Stimulated activated naive CD8-positive, alpha-beta T cell treated with anti-CD3 and anti-CD28 coated beads, Interleukin-15, Interleukin-2, amounts not matched to agents 100 ng/mL and 50 ng/mL, for 24 hours (primary cell): Measurements from ENCODE around the gene CLIC6.
"Not testable (repeated sequence)": the region's sequence is repeated elsewhere in the genome, so short reads cannot be mapped to it uniquely, and the experiment has no call there.

Experiments
- H3K27ac Mint-ChIP-seq: one replicate; pipeline ENCODE4 v1.8.0; 2021; ENCODE audit warnings: mild to moderate bottlenecking, mixed read lengths
- H3K27me3 Mint-ChIP-seq: one replicate; pipeline ENCODE4 v1.8.0; 2021; ENCODE audit warnings: mixed read lengths
- H3K36me3 Mint-ChIP-seq: one replicate; pipeline ENCODE4 v1.8.0; 2021; ENCODE audit warnings: low read depth, mixed read lengths
- H3K4me1 Mint-ChIP-seq: one replicate; pipeline ENCODE4 v1.8.0; 2021; ENCODE audit warnings: low read depth, mixed read lengths
- H3K4me3 Mint-ChIP-seq: one replicate; pipeline ENCODE4 v1.8.0; 2021; ENCODE audit warnings: mild to moderate bottlenecking, mixed read lengths
- H3K9me3 Mint-ChIP-seq: one replicate; pipeline ENCODE4 v1.8.0; 2021; ENCODE audit warnings: mixed read lengths

The CLIC6 gene

GRCh38 chr21:34642211-34643075, 26.4 kb upstream of the CLIC6 start:
- Mint-ChIP-seq H3K4me1 (peaks cover 38% of the 10 kb centered on the region), H3K27ac (no peak overlapping the region), H3K36me3 (no peaks in the 10 kb centered on the region), H3K9me3 (peaks cover 4% of the 10 kb centered on the region), H3K27me3 (no peaks in the 10 kb centered on the region), H3K4me3 (no peak overlapping the region)

GRCh38 chr21:34644825-34645224, 24.0 kb upstream of the CLIC6 start:
- Mint-ChIP-seq H3K9me3 (peaks cover 4% of the 10 kb centered on the region), H3K27me3 (peaks cover 15% of the 10 kb centered on the region), H3K36me3 (no peaks in the 10 kb centered on the region), H3K27ac (no peak overlapping the region), H3K4me1 (peaks cover 32% of the 10 kb centered on the region), H3K4me3 (no peak overlapping the region)

- peaks cover 7% of the 10 kb centered on the region for H3K4me1 Mint-ChIP-seq
- peaks cover 6% of the 10 kb centered on the region for H3K9me3 Mint-ChIP-seq
- no peak overlapping the region for H3K27ac Mint-ChIP-seq
- peaks cover 4% of the 10 kb centered on the region for H3K36me3 Mint-ChIP-seq
- H3K27me3 Mint-ChIP-seq: peaks cover 31% of the 10 kb centered on the region
- H3K4me3 Mint-ChIP-seq: no peak overlapping the region
Observed at GRCh38 chr21:34647555-34647954, 21.2 kb upstream of the CLIC6 start.

GRCh38 chr21:34648739-34649297, 20.0 kb upstream of the CLIC6 start:
- H3K4me1 Mint-ChIP-seq: no peaks in the 10 kb centered on the region
- peaks cover 42% of the 10 kb centered on the region for H3K27me3 Mint-ChIP-seq
- H3K9me3 Mint-ChIP-seq: peaks cover 8% of the 10 kb centered on the region
- no peak overlapping the region for H3K4me3 Mint-ChIP-seq
- H3K27ac Mint-ChIP-seq: no peak overlapping the region
- peaks cover 4% of the 10 kb centered on the region for H3K36me3 Mint-ChIP-seq

GRCh38 chr21:34649400-34649799, 19.4 kb upstream of the CLIC6 start:
- H3K4me1 Mint-ChIP-seq: no peaks in the 10 kb centered on the region
- peaks cover 4% of the 10 kb centered on the region for H3K36me3 Mint-ChIP-seq
- H3K27me3 Mint-ChIP-seq: peaks cover 46% of the 10 kb centered on the region
- no peak overlapping the region for H3K27ac Mint-ChIP-seq
- peaks cover 9% of the 10 kb centered on the region for H3K9me3 Mint-ChIP-seq
- no peak overlapping the region for H3K4me3 Mint-ChIP-seq

- Mint-ChIP-seq H3K27me3 (peaks cover 56% of the 10 kb centered on the region), H3K9me3 (peaks cover 9% of the 10 kb centered on the region), H3K27ac (no peak overlapping the region), H3K4me1 (no peaks in the 10 kb centered on the region), H3K4me3 (no peak overlapping the region), H3K36me3 (peaks cover 4% of the 10 kb centered on the region)
Observed at GRCh38 chr21:34650861-34651431, 17.8 kb upstream of the CLIC6 start.

GRCh38 chr21:34651642-34652041, 17.2 kb upstream of the CLIC6 start:
- Mint-ChIP-seq H3K9me3 (peaks cover 9% of the 10 kb centered on the region), H3K36me3 (peaks cover 4% of the 10 kb centered on the region), H3K4me3 (no peak overlapping the region), H3K27me3 (peaks cover 62% of the 10 kb centered on the region), H3K27ac (no peak overlapping the region), H3K4me1 (no peaks in the 10 kb centered on the region)

GRCh38 chr21:34653522-34653921, 15.3 kb upstream of the CLIC6 start:
- Mint-ChIP-seq H3K4me1 (no peaks in the 10 kb centered on the region), H3K9me3 (peaks cover 9% of the 10 kb centered on the region), H3K36me3 (peaks cover 4% of the 10 kb centered on the region), H3K4me3 (no peak overlapping the region), H3K27me3 (peaks cover 75% of the 10 kb centered on the region), H3K27ac (no peak overlapping the region)

GRCh38 chr21:34661848-34662247, 6.9 kb upstream of the CLIC6 start:
- Mint-ChIP-seq H3K4me3 (no peak overlapping the region), H3K36me3 (peaks cover 4% of the 10 kb centered on the region), H3K27ac (no peak overlapping the region), H3K27me3 (peaks cover 63% of the 10 kb centered on the region), H3K4me1 (no peaks in the 10 kb centered on the region), H3K9me3 (peaks cover 31% of the 10 kb centered on the region)

- Mint-ChIP-seq H3K27ac (no peak overlapping the region), H3K27me3 (peaks cover 62% of the 10 kb centered on the region), H3K36me3 (no peaks in the 10 kb centered on the region), H3K4me3 (no peak overlapping the region), H3K9me3 (peaks cover 5% of the 10 kb centered on the region), H3K4me1 (peaks cover 4% of the 10 kb centered on the region)
Observed at GRCh38 chr21:34667761-34668160, 1.0 kb upstream of the CLIC6 start.

- Mint-ChIP-seq H3K4me1 (peaks cover 4% of the 10 kb centered on the region), H3K9me3 (no peaks in the 10 kb centered on the region), H3K27me3 (peaks cover 67% of the 10 kb centered on the region), H3K4me3 (peak overlapping the region; percentile 17), H3K27ac (no peak overlapping the region), H3K36me3 (no peaks in the 10 kb centered on the region)
Observed at GRCh38 chr21:34669149-34669879, 520 bp downstream of the CLIC6 start.

GRCh38 chr21:34669880-34670219, 1.1 kb downstream of the CLIC6 start:
- not testable (repeated sequence) for H3K9me3 Mint-ChIP-seq, H3K27ac Mint-ChIP-seq, H3K36me3 Mint-ChIP-seq, H3K4me1 Mint-ChIP-seq
- H3K4me3 Mint-ChIP-seq: peak overlapping the region; percentile 17
- peaks cover 71% of the 10 kb centered on the region for H3K27me3 Mint-ChIP-seq

GRCh38 chr21:34670220-34670961, 1.6 kb downstream of the CLIC6 start:
- no peaks in the 10 kb centered on the region for H3K9me3 Mint-ChIP-seq
- H3K27me3 Mint-ChIP-seq: peaks cover 68% of the 10 kb centered on the region
- peaks cover 4% of the 10 kb centered on the region for H3K4me1 Mint-ChIP-seq
- peak overlapping the region; percentile 47 for H3K4me3 Mint-ChIP-seq
- H3K27ac Mint-ChIP-seq: no peak overlapping the region
- no peaks in the 10 kb centered on the region for H3K36me3 Mint-ChIP-seq

- no peak overlapping the region for H3K27ac Mint-ChIP-seq
- H3K36me3 Mint-ChIP-seq: no peaks in the 10 kb centered on the region
- H3K9me3 Mint-ChIP-seq: no peaks in the 10 kb centered on the region
- H3K27me3 Mint-ChIP-seq: peaks cover 62% of the 10 kb centered on the region
- H3K4me3 Mint-ChIP-seq: peak overlapping the region; percentile 37
- H3K4me1 Mint-ChIP-seq: peaks cover 4% of the 10 kb centered on the region
Observed at GRCh38 chr21:34670962-34671348, 2.2 kb downstream of the CLIC6 start.
